ENCODE data around the gene FSTL4.

- TF ChIP-seq CTCF (conservative IDR thresholded peaks at IDR 0.05) (no peak), EZH2 (IDR thresholded peaks at IDR 0.05; ENCODE audit: low read depth) (no peak)
Observed at GRCh38 chr5:133232435-133232834, 379.9 kb downstream of the FSTL4 start.
